GM18507 (cell line): ENCODE data around the gene SNF8.

ENCODE experiments used
- DNase-seq: peaks from one replicate; pipeline ENCODE4 v3.0.0; 2011; ENCODE audit warnings: low read depth; ENCODE audit not compliant: insufficient read length; ENCODE audit errors: extremely low spot score
- FAIRE-seq: peaks from 2 replicates; lab custom pipeline; 2011; peaks lifted over from hg19 to GRCh38; lab: Jason Lieb, UNC

The SNF8 gene

DNA sequence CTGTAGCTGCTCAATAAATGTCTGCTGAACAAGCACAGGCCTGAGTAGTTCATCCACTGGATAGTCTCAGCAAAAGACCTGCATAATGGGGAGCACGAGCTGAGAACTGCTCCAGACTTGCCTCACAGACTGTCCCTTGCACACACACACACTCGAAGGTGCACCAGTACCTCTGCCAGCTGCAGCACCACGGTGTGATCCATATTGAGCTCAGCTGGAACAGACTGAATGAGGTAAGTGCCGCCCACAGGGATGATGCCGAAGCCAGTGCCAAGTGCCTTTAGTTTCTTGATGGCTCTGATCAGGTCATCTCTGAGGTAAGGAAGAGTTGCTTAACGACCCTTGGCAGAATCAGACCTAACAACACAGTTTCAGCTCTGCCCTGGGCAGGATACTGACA lies 11.6 kb downstream of the SNF8 start:
- DNase-seq: no peak
- FAIRE-seq: no peak

DNA sequence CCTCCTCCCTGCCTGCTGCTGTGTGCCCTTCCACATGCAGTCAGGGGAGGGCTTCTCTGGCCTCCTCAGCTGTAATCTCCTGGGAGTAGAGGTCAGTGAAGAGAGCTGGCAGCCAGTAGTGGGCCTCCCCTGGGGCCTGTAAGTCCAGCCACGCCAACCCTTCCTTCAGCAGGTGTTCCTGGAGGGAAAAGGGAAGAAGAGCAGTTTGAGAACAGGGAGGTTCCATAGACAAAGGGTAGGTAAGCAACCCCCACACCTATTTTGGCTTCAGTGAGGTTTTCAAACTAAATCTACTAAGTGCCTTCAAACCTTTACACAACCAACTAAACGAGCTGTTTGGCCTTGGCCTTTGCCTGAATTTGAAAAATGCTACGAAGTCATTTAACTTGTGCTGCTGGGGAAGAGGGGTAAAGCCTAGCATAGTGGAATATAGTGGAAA lies 14.2 kb downstream of the SNF8 start:
- no peak for DNase-seq
- FAIRE-seq: no peak

DNA sequence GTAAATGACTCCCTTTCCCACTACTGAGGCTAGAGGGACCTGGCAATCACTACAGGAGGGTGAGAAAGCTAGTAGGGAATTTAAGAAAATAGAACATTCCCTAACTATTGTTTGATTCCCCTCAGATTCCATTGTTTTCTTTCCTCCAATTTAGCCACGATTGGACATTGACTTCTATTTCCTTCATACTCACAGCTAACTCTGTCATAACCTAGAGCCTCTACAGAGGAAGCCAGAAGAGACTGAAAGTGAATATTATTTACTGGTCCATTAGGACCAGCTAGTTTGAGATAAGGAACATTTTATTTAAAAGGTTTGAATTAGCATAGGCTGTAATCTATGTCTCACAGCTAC lies 14.9 kb downstream of the SNF8 start:
- FAIRE-seq (no peak), DNase-seq (no peak)

DNA sequence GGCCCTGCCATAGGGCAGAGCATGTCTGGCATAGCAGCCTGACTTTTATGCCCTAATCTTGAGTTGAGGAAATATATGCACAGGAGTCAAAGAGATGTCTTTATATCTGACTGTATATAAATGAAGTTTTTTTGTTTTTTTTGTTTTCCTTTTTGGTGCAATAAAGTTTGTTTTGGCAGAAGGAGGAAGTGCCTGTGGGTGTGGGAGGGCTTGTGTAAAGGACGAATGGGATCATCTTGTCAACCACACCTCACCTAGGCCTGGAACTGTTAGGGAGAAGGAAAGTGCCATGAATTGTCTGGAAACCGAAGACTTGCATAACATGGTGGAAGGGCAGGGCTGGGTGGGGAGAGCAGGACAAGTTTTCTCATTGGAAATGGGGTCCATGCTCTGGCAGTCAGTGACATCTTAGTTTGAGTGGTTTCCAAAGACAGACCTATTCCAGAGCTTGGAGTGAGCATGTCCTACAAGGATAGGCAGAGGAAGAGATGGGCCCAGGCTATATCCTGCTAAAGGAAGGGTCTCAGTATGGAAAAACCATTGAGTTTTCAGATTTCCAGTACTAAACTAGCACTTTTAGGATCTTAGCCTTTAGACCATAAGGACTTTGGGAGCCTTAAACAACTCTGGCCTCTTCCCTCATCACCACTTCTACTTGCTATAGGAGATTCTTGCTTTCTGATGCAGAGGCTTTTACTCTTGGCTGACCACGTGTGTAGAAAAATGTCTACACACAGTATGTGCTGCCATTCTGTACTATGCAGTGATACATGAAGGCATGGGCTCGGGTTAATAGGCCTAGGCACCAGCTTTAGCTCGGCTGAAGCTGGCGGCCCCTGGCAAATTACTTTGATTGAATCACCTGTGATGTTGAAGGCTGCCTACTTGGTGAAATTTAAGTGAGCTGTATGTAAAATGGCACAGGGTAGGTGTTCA lies 15.5 kb downstream of the SNF8 start:
- no peak for DNase-seq
- FAIRE-seq: no peak

DNA sequence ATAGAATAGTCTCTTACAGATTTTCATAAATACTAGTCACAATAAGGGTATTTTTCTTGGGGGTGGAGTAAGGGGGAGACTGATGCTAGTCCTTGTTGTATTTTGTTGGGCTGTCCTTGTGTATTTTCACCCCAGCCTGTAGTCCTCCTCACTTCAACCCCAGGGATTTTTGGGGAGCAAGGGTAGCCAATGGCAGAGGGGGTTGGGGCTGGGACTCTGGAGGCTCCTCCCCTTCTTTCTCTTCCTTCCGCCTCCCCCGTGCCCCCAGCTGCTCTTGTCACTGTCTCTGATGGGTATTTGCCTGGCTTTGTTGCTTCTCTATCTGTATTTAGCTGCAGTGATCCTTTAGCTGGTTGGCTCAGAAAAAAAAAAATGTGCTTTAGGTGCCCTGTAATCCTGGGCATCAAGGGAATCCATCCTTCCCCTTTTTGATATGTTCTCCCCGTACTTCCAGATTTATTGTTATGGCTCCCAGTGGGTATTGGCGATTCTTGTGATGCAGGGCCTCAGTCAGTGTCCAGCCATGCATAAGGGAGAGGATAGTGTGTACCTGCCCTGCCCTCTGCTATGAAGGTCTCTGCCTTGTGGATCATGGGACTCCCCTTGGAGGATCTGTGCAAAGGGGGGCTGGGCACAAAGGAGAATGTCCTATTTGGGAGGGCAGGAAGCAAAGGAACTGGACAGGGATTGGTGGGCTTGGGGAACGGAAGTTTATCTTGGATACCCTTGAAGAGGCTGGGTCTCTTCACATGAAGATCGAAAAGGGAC lies 16.5 kb downstream of the SNF8 start:
- DNase-seq: no peak
- no peak for FAIRE-seq

DNA sequence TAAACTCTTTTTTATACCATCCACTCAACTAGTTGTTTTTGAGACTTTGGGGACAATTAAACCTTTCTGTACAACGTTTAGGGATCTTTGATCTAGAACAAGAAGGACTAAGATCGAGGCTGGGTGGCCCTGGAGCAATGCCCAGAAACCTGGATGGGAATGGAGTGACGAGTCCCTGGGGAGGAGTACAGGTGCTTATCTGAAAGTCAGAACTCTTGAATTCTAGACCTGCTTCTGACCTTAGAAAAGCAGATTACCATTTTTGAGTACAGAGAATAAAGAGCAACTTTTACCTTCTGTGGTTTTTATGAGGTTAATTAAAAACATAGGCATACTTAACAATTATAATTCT lies 18.7 kb downstream of the SNF8 start:
- FAIRE-seq (no peak), DNase-seq (no peak)

DNA sequence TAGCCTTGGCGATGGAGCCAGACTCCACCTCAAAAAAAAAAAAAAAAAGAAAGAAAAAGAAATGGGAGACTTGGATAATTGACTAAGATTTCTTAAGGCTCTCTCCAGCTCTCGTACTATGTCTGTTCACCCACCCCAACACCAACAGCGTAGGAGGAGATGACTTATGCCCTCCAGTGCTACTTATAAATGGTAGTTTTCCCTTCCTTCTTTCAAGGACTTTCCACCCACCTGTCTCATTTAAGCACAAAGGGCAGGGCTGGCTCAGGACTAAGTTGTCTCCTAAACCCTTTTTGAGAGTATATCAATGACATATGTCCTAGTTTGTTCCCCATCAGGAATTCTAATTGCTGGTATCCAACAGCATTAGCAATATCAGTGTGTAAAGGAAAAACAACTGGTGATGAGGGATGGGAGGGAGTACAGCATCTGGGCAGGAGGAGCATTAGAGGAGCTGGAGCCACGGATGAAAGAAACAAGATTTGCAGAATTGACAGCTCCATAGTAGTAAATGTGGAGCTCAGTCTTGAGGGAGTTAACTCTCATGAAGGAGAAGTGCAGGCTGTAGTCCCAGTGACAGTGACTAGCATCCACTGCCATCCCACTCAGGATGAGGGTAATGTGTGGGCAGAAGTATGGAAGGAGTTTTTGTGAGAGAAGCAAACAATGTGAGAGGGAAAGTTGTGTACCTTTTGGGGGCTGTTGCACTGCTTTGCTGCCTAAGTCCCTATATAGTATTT lies 19.2 kb downstream of the SNF8 start:
- FAIRE-seq: no peak
- no peak for DNase-seq

DNA sequence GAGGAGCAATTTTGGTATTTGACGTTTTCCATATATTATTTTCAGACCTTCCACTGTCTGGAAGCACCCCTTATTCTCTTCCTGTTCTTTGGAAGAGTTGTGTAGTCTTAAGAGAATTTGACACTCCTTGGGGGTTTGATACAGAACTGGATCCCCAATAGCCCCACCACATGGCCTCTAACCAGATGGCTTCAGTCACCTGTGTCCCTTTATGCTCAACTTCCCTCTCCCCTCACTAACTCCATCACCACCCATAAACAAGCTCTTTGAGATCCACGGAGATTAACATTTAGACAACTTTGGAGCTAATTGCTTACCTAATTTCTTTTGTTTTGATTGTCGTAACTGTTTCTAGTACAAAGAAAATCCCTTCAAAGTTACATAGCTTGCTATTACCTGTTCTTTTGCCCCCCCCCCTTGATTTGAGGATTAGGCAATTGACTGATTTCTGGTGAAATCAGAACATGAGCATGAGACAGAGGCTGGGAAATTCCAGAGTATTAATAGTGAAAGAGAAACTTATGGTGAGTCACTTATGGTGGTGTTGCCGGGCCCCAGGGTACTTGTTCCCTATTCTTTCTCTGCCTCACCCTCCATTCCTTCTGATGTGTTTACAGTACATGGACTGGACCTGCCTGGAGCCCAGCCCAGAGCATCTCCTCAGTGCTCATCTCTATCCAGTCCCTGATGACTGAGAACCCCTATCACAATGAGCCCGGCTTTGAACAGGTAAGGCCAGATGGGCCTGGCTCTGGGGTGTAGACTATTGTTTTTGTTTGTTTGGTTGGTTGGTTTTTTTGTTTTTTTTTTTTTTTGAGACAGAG lies 29.0 kb downstream of the SNF8 start:
- FAIRE-seq (peak; percentile 87), DNase-seq (peak; percentile 46)

DNA sequence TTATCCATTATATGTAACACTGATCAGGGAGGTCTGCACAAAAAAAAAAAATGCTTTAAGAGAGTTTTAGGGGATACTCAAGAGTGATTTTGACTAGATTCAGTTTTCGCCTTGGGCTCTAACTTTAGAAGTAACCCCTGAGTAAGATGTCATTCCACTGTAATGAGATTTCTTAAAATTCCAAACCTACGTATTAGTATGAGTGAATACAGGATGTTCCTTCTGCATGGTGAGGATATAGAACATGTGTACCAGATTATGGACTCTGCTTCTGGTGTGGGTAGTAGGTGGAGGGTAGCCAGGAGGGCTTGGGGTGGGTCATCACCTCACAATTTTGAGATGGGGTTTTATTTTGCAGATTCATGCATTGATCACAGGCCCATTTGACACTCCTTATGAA lies 32.2 kb downstream of the SNF8 start:
- no peak for DNase-seq
- FAIRE-seq: no peak

DNA sequence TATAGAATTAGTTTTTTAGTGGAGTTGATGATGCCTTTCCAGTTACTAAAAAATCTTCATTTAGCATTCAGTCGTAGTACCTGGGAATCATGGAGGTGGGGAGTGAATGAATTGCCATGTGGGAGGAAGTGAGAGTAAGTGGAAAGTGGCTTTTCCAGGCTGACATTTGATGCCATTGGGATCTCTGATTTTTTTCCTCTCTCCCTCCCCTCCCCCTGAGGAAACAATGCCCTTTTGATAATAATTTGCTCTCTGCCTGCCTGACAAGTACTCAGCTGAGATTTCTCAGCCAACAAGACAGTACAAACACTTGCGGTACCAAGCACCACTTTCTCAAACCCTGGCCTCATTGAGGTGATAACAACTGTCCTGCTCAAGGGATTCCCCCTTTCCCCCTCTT lies 34.3 kb downstream of the SNF8 start:
- FAIRE-seq: no peak
- no peak for DNase-seq

DNA sequence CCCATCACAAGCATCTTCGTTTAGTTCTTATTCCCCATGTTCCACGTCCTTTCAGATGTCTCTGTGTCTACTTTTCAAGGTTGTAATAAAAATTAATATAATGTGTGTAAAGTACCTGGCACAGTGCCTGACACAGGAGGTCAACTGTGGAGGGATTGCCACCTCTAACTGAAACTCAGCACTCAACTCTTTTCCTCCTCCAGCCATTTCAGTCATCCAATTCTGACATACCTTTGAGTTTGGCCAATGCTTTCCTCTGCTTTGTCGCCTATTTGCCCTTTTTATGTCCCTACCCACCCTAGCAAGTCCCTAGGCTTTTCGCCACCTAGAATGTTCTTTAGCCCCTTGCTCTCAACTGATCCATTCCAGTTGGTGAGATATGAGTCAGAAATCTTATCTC lies 34.9 kb downstream of the SNF8 start:
- FAIRE-seq (peak; percentile 54), DNase-seq (no peak)

DNA sequence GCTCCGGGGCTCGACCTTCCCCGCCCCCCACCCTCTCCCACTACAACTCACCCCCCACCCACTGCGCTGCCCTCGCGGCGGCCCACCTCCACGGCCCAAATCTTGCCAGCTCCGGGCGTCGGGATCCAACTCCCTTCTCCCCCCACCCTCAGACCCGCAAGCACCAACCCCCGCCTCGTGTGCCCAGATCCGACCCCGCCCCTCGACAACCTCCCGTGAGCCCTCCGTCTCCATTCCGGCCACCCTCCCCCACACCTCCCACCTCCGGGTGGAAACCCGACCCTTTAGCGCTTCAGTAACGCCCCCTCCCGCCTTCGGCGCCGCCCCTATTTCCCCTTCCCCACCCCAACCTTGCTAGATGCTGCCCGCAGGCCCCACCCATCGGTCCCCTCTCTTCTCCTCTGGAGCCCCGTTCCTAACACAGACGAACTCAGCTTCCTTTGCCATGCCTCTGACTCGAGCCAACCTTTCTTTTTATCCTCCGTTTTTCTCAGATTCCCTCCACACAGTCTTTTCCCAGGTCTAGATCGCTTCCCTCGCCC lies 35.7 kb downstream of the SNF8 start:
- peak; percentile 92 for FAIRE-seq
- DNase-seq: peak; percentile 58

DNA sequence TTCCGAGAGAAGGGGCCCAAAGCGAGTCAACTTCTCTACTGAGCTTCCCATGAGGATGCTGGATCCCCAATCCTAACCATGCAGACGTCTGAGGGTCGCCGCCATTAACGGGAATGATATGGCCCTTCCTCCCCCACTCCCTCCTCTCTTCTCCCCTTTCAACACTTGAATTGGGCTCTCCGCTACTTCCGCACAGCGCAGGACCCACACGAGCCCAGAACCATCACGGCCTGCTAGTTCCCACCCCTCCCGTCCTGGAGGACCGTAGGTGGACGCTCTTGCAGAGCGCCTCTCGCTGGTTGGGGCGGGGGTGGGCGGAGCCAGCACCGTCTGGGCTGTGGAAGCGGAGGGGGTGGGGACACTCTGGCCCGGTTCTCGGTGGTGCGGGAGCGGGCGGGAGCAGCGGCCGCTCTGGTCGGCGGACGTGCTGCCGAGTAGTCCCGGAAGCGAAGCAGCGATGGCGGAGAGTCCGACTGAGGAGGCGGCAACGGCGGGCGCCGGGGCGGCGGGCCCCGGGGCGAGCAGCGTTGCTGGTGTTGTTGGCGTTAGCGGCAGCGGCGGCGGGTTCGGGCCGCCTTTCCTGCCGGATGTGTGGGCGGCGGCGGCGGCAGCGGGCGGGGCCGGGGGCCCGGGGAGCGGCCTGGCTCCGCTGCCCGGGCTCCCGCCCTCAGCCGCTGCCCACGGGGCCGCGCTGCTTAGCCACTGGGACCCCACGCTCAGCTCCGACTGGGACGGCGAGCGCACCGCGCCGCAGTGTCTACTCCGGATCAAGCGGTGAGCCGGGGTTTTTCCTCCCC lies 36.4 kb downstream of the SNF8 start, which contains the start of gene UBE2Z:
UBE2Z (plus strand) TSS at position 361 of the 797 bp plus-strand sequence; CDS start at position 458, 97 bp downstream.
- peak; percentile 91 for DNase-seq
- FAIRE-seq: peak; percentile 98

DNA sequence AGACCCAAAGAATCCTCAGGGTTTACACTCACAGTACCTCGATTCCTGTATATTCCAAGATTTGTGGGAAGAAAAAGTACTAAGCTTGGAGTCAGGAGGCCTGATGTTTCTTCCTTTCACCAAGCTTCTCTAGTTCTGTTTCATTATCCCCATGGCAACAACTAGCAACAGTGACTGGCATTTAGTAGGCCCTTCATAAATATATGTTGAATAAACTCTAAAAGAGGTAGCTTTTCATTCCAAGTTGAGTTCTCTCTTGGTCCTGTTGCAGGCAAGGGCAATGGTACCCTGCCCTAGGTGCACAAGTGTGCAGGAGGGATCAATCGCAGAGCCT lies 37.0 kb downstream of the SNF8 start:
- FAIRE-seq (no peak), DNase-seq (peak; percentile 2)

DNA sequence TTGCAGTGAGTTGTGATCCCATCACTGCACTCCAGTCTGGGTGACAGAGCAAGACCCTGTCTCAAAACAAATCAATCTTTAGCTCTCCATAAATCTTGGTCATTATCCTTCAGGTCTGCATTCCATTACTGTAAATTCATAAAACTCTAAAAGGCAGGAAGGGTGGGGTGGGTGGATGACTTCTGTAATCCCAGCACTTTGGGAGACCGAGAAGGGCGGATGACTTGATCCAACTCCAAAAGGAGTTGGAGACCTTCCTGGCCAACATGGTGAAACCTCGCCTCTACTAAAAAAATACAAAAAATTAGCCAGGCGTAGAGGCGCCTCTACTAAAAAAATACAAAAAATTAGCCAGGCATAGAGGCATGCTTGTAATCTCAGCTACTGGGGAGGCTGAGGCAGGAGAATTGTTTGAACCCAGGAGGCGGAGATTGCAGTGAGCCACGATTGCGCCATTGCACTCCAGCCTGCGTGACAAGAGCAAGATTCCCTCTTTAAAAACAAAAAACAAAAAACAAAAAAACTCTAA lies 38.6 kb downstream of the SNF8 start:
- FAIRE-seq: no peak

DNA sequence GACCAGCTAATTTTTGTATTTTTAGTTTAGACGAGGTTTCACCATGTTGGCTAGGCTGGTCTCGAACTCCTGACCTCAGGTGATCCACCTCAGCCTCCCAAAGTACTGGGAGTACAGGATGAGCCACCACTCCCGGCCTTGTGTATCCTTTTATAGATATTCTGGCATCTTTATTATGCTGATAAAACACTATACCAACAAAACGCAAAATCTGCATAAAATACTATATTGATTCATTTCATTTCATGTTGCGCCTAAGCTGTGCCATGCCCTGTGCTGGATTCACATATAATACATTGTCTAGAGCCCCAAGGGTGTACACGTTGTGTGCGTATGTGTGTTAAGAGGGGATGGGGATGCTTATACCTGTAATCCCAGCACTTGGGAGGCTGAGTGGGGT lies 40.2 kb downstream of the SNF8 start:
- DNase-seq (no peak), FAIRE-seq (no peak)

More for the DNA sequence above, 38.6 kb downstream of the SNF8 start:
- no peak for DNase-seq

DNA sequence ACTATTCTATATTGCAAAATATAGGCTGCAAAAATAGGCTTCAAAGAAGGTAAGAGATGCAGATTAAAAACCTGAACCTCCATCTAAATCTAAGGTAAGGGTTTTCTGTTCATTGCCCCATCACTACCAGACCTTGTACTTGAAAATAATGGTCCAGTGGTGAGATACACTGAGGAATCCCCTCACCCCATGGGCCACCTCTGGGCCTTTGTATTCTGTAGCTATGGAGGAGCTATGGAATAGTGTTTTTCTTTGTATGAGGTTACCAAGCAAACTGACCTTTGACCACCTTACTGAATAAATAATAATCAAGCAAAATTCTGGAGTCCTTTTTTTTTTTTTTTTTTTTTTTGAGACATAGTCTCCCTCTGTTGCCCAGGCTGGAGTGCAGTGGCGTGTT lies 41.2 kb downstream of the SNF8 start:
- DNase-seq: no peak

DNA sequence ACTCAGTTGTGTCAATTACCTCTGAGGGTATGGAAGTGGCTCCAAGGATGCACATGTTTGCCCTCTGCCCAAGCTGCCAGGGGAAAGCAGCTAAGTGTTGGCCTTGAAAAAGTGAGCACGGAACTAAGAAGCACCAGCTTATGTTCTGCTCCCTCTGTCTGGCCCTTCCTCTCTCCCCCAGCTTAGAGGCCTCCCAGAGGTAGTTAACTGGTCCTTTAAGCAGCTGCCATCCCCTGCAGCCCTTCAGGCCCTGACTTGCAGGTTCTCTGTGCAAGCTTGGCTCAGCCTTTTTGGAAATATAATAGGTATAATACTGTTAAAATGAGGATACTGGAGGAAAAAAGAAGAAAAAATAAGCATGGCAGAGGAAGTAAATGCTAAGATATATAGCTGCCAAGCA lies 43.4 kb downstream of the SNF8 start:
- no peak for FAIRE-seq
- DNase-seq: no peak

More for the DNA sequence above, 41.2 kb downstream of the SNF8 start:
- no peak for FAIRE-seq
